DND-41 (cell line): ENCODE measurements around the gene PTOV1.

Experiments used
- CTCF ChIP-seq: IDR thresholded peaks from 2 replicates; pipeline ENCODE4 v1.5.1; 2012; ENCODE audit warnings: borderline replicate concordance, low read length, moderate library complexity, mild to moderate bottlenecking; ENCODE audit not compliant: poor library complexity, severe bottlenecking; ENCODE audit errors: extremely low read depth
- EZH2 ChIP-seq: IDR thresholded peaks from 3 replicates; pipeline ENCODE4 v1.6.1; 2012; ENCODE audit warnings: borderline replicate concordance, low read depth, mild to moderate bottlenecking, moderate library complexity, low read length, inconsistent platforms; ENCODE audit not compliant: severe bottlenecking

GRCh38 chr19:49881672-49882394, 30.9 kb downstream of the PTOV1 start:
- TF ChIP-seq CTCF: no peak
- TF ChIP-seq EZH2: no peak
